PC-9 (cell line): ENCODE results near the gene IFNLR1. TPM values are rescaled to one million over a fixed set of nuclear protein-coding genes. Genes with fewer than 3 reads are reported as not detected.

Experiments
- BruUV-seq: library from RNA; stranded (reverse); fragments of 400-500 nt; replicated peaks from 2 replicates; lab custom pipeline; 2021; lab: Mats Ljungman, UMichigan
- CTCF ChIA-PET: fragments of 300-600 bp; sonication (Branson Sonifier 250); formaldehyde crosslinking; loops from one replicate; lab custom pipeline; 2022; ENCODE audit warnings: antibody characterized with exemption; lab: Charles Lee
- POLR2A ChIA-PET: fragments of 300-600 bp; sonication (Branson Sonifier 250); formaldehyde crosslinking; loops from one replicate; lab custom pipeline; 2022; ENCODE audit warnings: antibody characterized with exemption; ENCODE audit not compliant: unreplicated experiment; lab: Charles Lee
- DNase-seq, 2 experiments: peaks; one replicate each; pipeline versions ENCODE4 v3.0.0 to v3.0.0-alpha.2; 2015 to 2022; ENCODE audit warnings: mixed read lengths in 1 of 2
- H2AFZ ChIP-seq: fragments of 200-600 bp; sonication (generic); 2 replicates; pipeline ENCODE4 v1.8.1; 2017; ENCODE audit warnings: antibody characterized with exemption
- H3F3A ChIP-seq: fragments of 200-600 bp; sonication (generic); 2 replicates; pipeline ENCODE4 v1.8.1; 2017; ENCODE audit warnings: antibody characterized with exemption, mild to moderate bottlenecking, low read depth; ENCODE audit not compliant: insufficient read depth
- H3K27ac ChIP-seq: fragments of 200-600 bp; sonication (generic); 2 replicates; pipeline ENCODE4 v1.6.1; 2016; ENCODE audit warnings: mixed run types
- H3K27me3 ChIP-seq: fragments of 200-600 bp; sonication (generic); 2 replicates; pipeline ENCODE4 v1.6.1; 2016; ENCODE audit warnings: low read depth, mixed run types; ENCODE audit not compliant: insufficient read depth
- H3K36me3 ChIP-seq: fragments of 200-600 bp; sonication (generic); 2 replicates; pipeline ENCODE4 v1.6.1; 2016; ENCODE audit warnings: low read depth, mixed run types
- H3K4me1 ChIP-seq: fragments of 200-600 bp; sonication (generic); replicated peaks from 2 replicates; pipeline ENCODE4 v1.6.1; 2016; ENCODE audit warnings: mixed run types; ENCODE audit not compliant: insufficient read depth
- H3K4me2 ChIP-seq: fragments of 200-600 bp; sonication (generic); 2 replicates; pipeline ENCODE4 v1.6.1; 2017; ENCODE audit warnings: mixed run types
- H3K4me3 ChIP-seq: fragments of 200-600 bp; sonication (generic); 2 replicates; pipeline ENCODE4 v1.6.1; 2016; ENCODE audit warnings: mixed run types
- H3K79me2 ChIP-seq: fragments of 200-600 bp; sonication (generic); 2 replicates; pipeline ENCODE4 v1.6.1; 2017; ENCODE audit warnings: low read depth, mixed run types
- H3K9me2 ChIP-seq: fragments of 200-600 bp; sonication (generic); 2 replicates; pipeline ENCODE4 v1.8.1; 2017; ENCODE audit warnings: mild to moderate bottlenecking; ENCODE audit not compliant: insufficient read depth
- H3K9me3 ChIP-seq: fragments of 200-600 bp; sonication (generic); 2 replicates; pipeline ENCODE4 v1.8.1; 2016; ENCODE audit warnings: low read depth; ENCODE audit not compliant: insufficient read depth
- H4K20me1 ChIP-seq: fragments of 200-600 bp; sonication (generic); 2 replicates; pipeline ENCODE4 v1.8.1; 2017; ENCODE audit not compliant: insufficient read depth
- CTCF ChIP-seq: fragments of 200-600 bp; sonication (generic); conservative IDR thresholded peaks from 2 replicates; pipeline ENCODE4 v1.6.1; 2017; ENCODE audit warnings: mixed run types, antibody characterized with exemption, mild to moderate bottlenecking, moderate library complexity
- EZH2 ChIP-seq: fragments of 200-600 bp; sonication (generic); IDR thresholded peaks from 2 replicates; pipeline ENCODE4 v1.8.0; 2017; ENCODE audit warnings: antibody characterized with exemption, low read depth
- intact Hi-C: fragments of 100-400 bp; cut with micrococcal nuclease; formaldehyde crosslinking; loops from one replicate; pipeline ENCODE4 v1.10.0; 2022; ENCODE audit not compliant: unreplicated experiment
- total RNA-seq: library from RNA; stranded (reverse); gene quantifications from 2 replicates; pipeline ENCODE4 v1.2.3, GENCODE V29; 2021

Gene IFNLR1
- total RNA-seq, 1 experiment from 2014 or later = 5.5 TPM

- no peaks in the 10 kb centered on the region for H3F3A ChIP-seq
- DNase-seq = no peak
- H3K4me3 ChIP-seq = no peak overlapping the region
- ChIA-PET CTCF (no interaction called here), POLR2A (interaction anchor here (0.6 kb wide), 1 partner anchor 541 kb away, joined by 5 read pairs; no protein-coding TSS in a partner anchor)
- TF ChIP-seq CTCF (no peak), EZH2 (no peak)
- intact Hi-C loops = loop anchor here (5.0 kb wide), 2 partner anchors 33 to 148 kb away; partner anchors contain the start of gene PNRC2
- no peaks in the 10 kb centered on the region for H3K79me2 ChIP-seq
- peaks cover 4% of the 10 kb centered on the region; the same call in 1 of the 2 replicates for H3K4me1 ChIP-seq
- no peaks in the 10 kb centered on the region for H3K9me2 ChIP-seq
- no TSS peak for BruUV-seq
- H3K27me3 ChIP-seq = no peaks in the 10 kb centered on the region
- no peaks in the 10 kb centered on the region for H3K36me3 ChIP-seq
- H4K20me1 ChIP-seq = no peaks in the 10 kb centered on the region
- H3K9me3 ChIP-seq = no peaks in the 10 kb centered on the region
- no peak overlapping the region for H3K27ac ChIP-seq
- H2AFZ ChIP-seq = no peak overlapping the region
- no peak overlapping the region for H3K4me2 ChIP-seq
Observed at GRCh38 chr1:24105368-24106160, 81.5 kb downstream of the IFNLR1 start.

GRCh38 chr1:24104854-24105253, 82.2 kb downstream of the IFNLR1 start:
- TF ChIP-seq EZH2 (no peak), CTCF (no peak)
- CTCF ChIA-PET = no interaction called here
- Histone ChIP-seq H3K27ac (no peak overlapping the region), H3K79me2 (no peaks in the 10 kb centered on the region), H3F3A (no peaks in the 10 kb centered on the region), H3K4me1 (peaks cover 4% of the 10 kb centered on the region; the same call in 1 of the 2 replicates), H4K20me1 (no peaks in the 10 kb centered on the region), H3K4me2 (no peak overlapping the region), H3K36me3 (no peaks in the 10 kb centered on the region), H3K9me3 (no peaks in the 10 kb centered on the region), H3K4me3 (no peak overlapping the region), H2AFZ (no peak overlapping the region), H3K9me2 (no peaks in the 10 kb centered on the region), H3K27me3 (no peaks in the 10 kb centered on the region)
- POLR2A ChIA-PET = interaction anchor here (0.6 kb wide), 1 partner anchor 542 kb away, joined by 5 read pairs; no protein-coding TSS in a partner anchor
- intact Hi-C loops = loop anchor here (5.0 kb wide), 2 partner anchors 33 to 148 kb away; partner anchors contain the start of gene PNRC2
- DNase-seq = no peak
- BruUV-seq = no TSS peak

Other genes starting within 250 kb of the IFNLR1 start
- gene PNRC2, start 227.5 kb downstream of the IFNLR1 start, total RNA-seq = 58.4 and 67.7 TPM in 2 replicates
- 77.3 and 96.2 TPM in 2 replicates for gene SRSF10, start 207.0 kb downstream of the IFNLR1 start, total RNA-seq
- gene MYOM3, start 75.2 kb downstream of the IFNLR1 start, total RNA-seq = 11.9 and 14.5 TPM in 2 replicates
- 4.2 and 5.0 TPM in 2 replicates for gene IL22RA1, start 44.1 kb downstream of the IFNLR1 start, total RNA-seq
- gene GRHL3, start 132.1 kb upstream of the IFNLR1 start, total RNA-seq = 1.1 and 1.7 TPM in 2 replicates
- gene STPG1, start 226.5 kb upstream of the IFNLR1 start, total RNA-seq = 8.3 and 11.4 TPM in 2 replicates
- gene NIPAL3, start 228.5 kb upstream of the IFNLR1 start, total RNA-seq = 34.7 and 42.0 TPM in 2 replicates